ENCODE measurements around the gene GTF2A1L.

GRCh38 chr2:48695991-48696390 is 78.3 kb downstream of the GTF2A1L start:
- TF ChIP-seq CTCF (IDR thresholded peaks at IDR 0.05) = no peak
- no peak for TF ChIP-seq POLR2A (IDR thresholded peaks at IDR 0.05)

All from uterus (tissue), 2 donors.